H9 (cell line): ENCODE results near the gene RNF217. TPM values are rescaled to one million over a fixed set of nuclear protein-coding genes. Genes with fewer than 3 reads are reported as not detected.

Experiments
- DNase-seq: peaks from one replicate; pipeline ENCODE4 v3.0.0-alpha.2; 2017
- H2AFZ ChIP-seq: one replicate; pipeline ENCODE4 v1.6.1; 2013; ENCODE audit warnings: mild to moderate bottlenecking, low read length, control low read depth, moderate library complexity
- H2AK5ac ChIP-seq: 2 replicates; pipeline ENCODE4 v1.6.1; 2013; ENCODE audit warnings: low read length, control low read depth, mixed read lengths; ENCODE audit not compliant: insufficient read length
- H2BK120ac ChIP-seq: one replicate; pipeline ENCODE4 v1.6.1; 2013; ENCODE audit warnings: low read depth, mild to moderate bottlenecking, low read length, control low read depth, inconsistent platforms; ENCODE audit not compliant: poor library complexity, severe bottlenecking
- H2BK12ac ChIP-seq: 2 replicates; pipeline ENCODE4 v1.6.1; 2013; ENCODE audit warnings: low read length, control low read depth, mixed read lengths, low read depth; ENCODE audit not compliant: insufficient read length
- H2BK15ac ChIP-seq: 2 replicates; pipeline ENCODE4 v1.6.1; 2013; ENCODE audit warnings: low read depth, low read length, control low read depth
- H2BK20ac ChIP-seq: one replicate; pipeline ENCODE4 v1.6.1; 2013; ENCODE audit warnings: low read depth, mild to moderate bottlenecking, low read length, control low read depth, inconsistent platforms; ENCODE audit not compliant: poor library complexity, severe bottlenecking
- H2BK5ac ChIP-seq: 2 replicates; pipeline ENCODE4 v1.6.1; 2013; ENCODE audit warnings: low read length, control low read depth, mixed read lengths; ENCODE audit not compliant: insufficient read length
- H3K14ac ChIP-seq: 2 replicates; pipeline ENCODE4 v1.6.1; 2013; ENCODE audit warnings: low read length, control low read depth; ENCODE audit not compliant: insufficient read depth
- H3K18ac ChIP-seq: 2 replicates; pipeline ENCODE4 v1.6.1; 2013; ENCODE audit warnings: low read depth, mild to moderate bottlenecking, mixed read lengths, low read length, control low read depth; ENCODE audit not compliant: insufficient read length
- H3K23ac ChIP-seq: 2 replicates; pipeline ENCODE4 v1.6.1; 2013; ENCODE audit warnings: low read length, control low read depth, mixed read lengths, low read depth; ENCODE audit not compliant: insufficient read length
- H3K23me2 ChIP-seq: 2 replicates; pipeline ENCODE4 v1.6.1; 2013; ENCODE audit warnings: low read depth, mild to moderate bottlenecking, mixed read lengths, low read length, control low read depth; ENCODE audit not compliant: insufficient read length, poor library complexity, severe bottlenecking
- H3K27ac ChIP-seq: 2 replicates; pipeline ENCODE4 v1.5.1; 2013; ENCODE audit warnings: low read length, control low read depth, mixed read lengths, low read depth; ENCODE audit not compliant: insufficient read length
- H3K27me3 ChIP-seq: 2 replicates; pipeline ENCODE4 v1.6.1; 2013; ENCODE audit warnings: low read length, control low read depth, inconsistent platforms; ENCODE audit not compliant: insufficient read depth
- H3K4ac ChIP-seq: 2 replicates; pipeline ENCODE4 v1.6.1; 2013; ENCODE audit warnings: low read depth, mild to moderate bottlenecking, control low read depth, inconsistent platforms, low read length, moderate library complexity
- H3K4me1 ChIP-seq: 2 replicates; pipeline ENCODE4 v1.6.1; 2013; ENCODE audit warnings: low read length, control low read depth, inconsistent platforms; ENCODE audit not compliant: insufficient read depth
- H3K4me2 ChIP-seq: 2 replicates; pipeline ENCODE4 v1.6.1; 2013; ENCODE audit warnings: low read length, control low read depth, mixed read lengths; ENCODE audit not compliant: insufficient read length, insufficient read depth
- H3K56ac ChIP-seq: 2 replicates; pipeline ENCODE4 v1.6.1; 2013; ENCODE audit warnings: low read depth, mild to moderate bottlenecking, mixed read lengths, low read length, control low read depth; ENCODE audit not compliant: insufficient read length
- H3K79me1 ChIP-seq: 2 replicates; pipeline ENCODE4 v1.6.1; 2013; ENCODE audit warnings: low read depth, mild to moderate bottlenecking, moderate library complexity, low read length, control low read depth, inconsistent platforms; ENCODE audit not compliant: insufficient read depth, poor library complexity, severe bottlenecking
- H3K79me2 ChIP-seq: 2 replicates; pipeline ENCODE4 v1.6.1; 2013; ENCODE audit warnings: low read length, control low read depth, inconsistent platforms; ENCODE audit not compliant: insufficient read depth
- H3K9ac ChIP-seq: 2 replicates; pipeline ENCODE4 v1.6.1; 2013; ENCODE audit warnings: low read length, control low read depth, mixed read lengths; ENCODE audit not compliant: insufficient read length; ENCODE audit errors: extremely low read depth
- H3K9me3 ChIP-seq: one replicate; pipeline ENCODE4 v1.6.1; 2013; ENCODE audit warnings: low read depth, low read length, inconsistent platforms; ENCODE audit not compliant: control insufficient read depth
- H3T11ph ChIP-seq: one replicate; pipeline ENCODE4 v1.6.1; 2013; ENCODE audit warnings: mild to moderate bottlenecking, low read length, control low read depth, inconsistent platforms
- H4K20me1 ChIP-seq: one replicate; pipeline ENCODE4 v1.6.1; 2013; ENCODE audit not compliant: control insufficient read depth, insufficient read length, insufficient read depth
- H4K5ac ChIP-seq: 2 replicates; pipeline ENCODE4 v1.6.1; 2013; ENCODE audit warnings: low read depth, mild to moderate bottlenecking, mixed read lengths, low read length, control low read depth; ENCODE audit not compliant: insufficient read length
- H4K8ac ChIP-seq: replicated peaks from 2 replicates; pipeline ENCODE4 v1.6.1; 2013; ENCODE audit warnings: low read length, control low read depth, mixed read lengths, low read depth; ENCODE audit not compliant: insufficient read length
- H4K91ac ChIP-seq: 2 replicates; pipeline ENCODE4 v1.6.1; 2013; ENCODE audit warnings: low read depth, mild to moderate bottlenecking, moderate library complexity, mixed read lengths, low read length, control low read depth; ENCODE audit not compliant: insufficient read length
- H3K27ac Mint-ChIP-seq, 3 experiments: 2 replicates in 2 of 3; 3 replicates in 1 of 3; pipeline ENCODE4 v1.8.0; 2020 to 2021; ENCODE audit warnings: mixed read lengths in 3 of 3, mild to moderate bottlenecking in 1 of 3, moderate library complexity in 1 of 3
- H3K27me3 Mint-ChIP-seq: 2 replicates; pipeline ENCODE4 v1.8.0; 2021; ENCODE audit warnings: low read depth, mild to moderate bottlenecking, moderate library complexity, mixed read lengths
- H3K36me3 Mint-ChIP-seq, 3 experiments: 2 replicates in 2 of 3; 3 replicates in 1 of 3; pipeline ENCODE4 v1.8.0; 2020 to 2021; ENCODE audit warnings: low read depth in 3 of 3, mixed read lengths in 3 of 3; ENCODE audit not compliant: insufficient read depth in 1 of 3
- H3K4me1 Mint-ChIP-seq, 2 experiments: 2 replicates each; pipeline ENCODE4 v1.8.0; 2020; ENCODE audit warnings: mixed read lengths in 2 of 2
- H3K4me3 Mint-ChIP-seq, 2 experiments: 2 replicates in 1 of 2; 3 replicates in 1 of 2; pipeline ENCODE4 v1.8.0; 2020 to 2021; ENCODE audit warnings: mild to moderate bottlenecking in 2 of 2, mixed read lengths in 2 of 2, moderate library complexity in 1 of 2
- H3K9me3 Mint-ChIP-seq, 2 experiments: 2 replicates in 1 of 2; 3 replicates in 1 of 2; pipeline ENCODE4 v1.8.0; 2020; ENCODE audit warnings: mild to moderate bottlenecking in 2 of 2, mixed read lengths in 2 of 2, moderate library complexity in 1 of 2
- WGBS: extraction: QIAGEN DNeasy Blood & Tissue Kit; methylation state at CpG from one replicate; pipeline ENCODE4 v1.1.7; 2013; ENCODE audit warnings: missing lambda C conversion rate, low lambda C conversion rate, mixed read lengths; ENCODE audit not compliant: insufficient read length; ENCODE audit errors: extremely low coverage; 5-methylcytosine and 5-hydroxymethylcytosine counted together
- total RNA-seq: library from RNA; stranded (reverse); gene quantifications from 2 replicates; pipeline ENCODE4 v1.2.1, GENCODE V29; 2021
- TF ChIP-seq, protein P1 (sequence below): fragments of 200-600 bp; sonication (generic); conservative IDR thresholded peaks from 3 replicates; pipeline ENCODE4 v1.8.0; 2021; ENCODE audit warnings: antibody characterized with exemption, mild to moderate bottlenecking

The RNF217 gene
- total RNA-seq, 1 experiment from 2014 or later: 9.6 TPM

DNA sequence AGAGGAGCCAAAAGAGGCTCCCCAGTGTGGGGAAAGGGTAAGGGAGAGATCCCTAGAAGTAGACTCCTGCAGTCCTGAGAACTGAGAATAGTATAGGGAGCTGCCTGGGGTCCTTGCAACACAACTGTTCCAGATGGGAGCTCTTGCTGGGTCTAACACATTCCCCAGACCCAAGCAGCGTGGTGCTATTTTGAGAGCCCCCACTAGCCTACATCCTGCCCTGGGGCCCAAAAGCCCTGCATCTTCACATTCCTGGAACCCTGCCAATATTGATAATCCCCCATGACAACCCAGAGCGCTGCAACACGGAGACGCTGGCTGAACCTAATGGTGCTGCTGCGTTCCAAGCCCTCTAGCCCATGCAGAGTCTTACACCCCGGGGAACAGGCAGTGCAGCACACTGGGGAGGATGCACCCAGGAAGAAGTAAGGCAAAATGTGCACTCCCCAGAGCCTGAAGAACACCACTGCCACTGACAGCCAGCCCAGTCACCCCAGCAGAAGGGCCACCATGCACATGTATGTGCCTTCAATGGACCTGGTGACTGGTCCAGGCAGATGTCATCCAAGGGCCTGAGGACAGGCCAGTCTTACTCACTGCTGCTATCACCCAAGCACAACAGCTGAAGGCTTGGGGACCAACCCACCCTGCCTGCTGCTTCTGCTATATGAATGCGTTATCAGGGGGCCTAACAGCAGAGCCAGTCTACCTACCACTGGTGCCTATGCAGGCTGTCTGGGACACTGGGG is 7.0 kb upstream of the RNF217 start:
- Histone ChIP-seq H3K4me1 (no peaks in the 10 kb centered on the region), H3T11ph (no peak overlapping the region), H3K27ac (no peak overlapping the region), H3K79me1 (no peaks in the 10 kb centered on the region), H3K4ac (no peak overlapping the region), H4K8ac (no peak overlapping the region), H2AK5ac (no peak overlapping the region), H3K9ac (no peak overlapping the region), H3K14ac (no peak overlapping the region), H2BK15ac (no peak overlapping the region), H3K4me2 (no peak overlapping the region), H3K23ac (no peak overlapping the region), H3K27me3 (no peaks in the 10 kb centered on the region), H2AFZ (no peak overlapping the region), H2BK20ac (no peak overlapping the region), H4K91ac (no peak overlapping the region), H3K18ac (no peak overlapping the region), H2BK120ac (no peak overlapping the region), H2BK12ac (no peak overlapping the region), H2BK5ac (no peak overlapping the region), H3K56ac (no peak overlapping the region), H3K9me3 (no peaks in the 10 kb centered on the region), H3K23me2 (no peaks in the 10 kb centered on the region), H4K20me1 (no peaks in the 10 kb centered on the region), H3K79me2 (no peaks in the 10 kb centered on the region), H4K5ac (no peak overlapping the region)
- Mint-ChIP-seq H3K36me3 (no peaks in the 10 kb centered on the region), H3K9me3 (peaks cover 0 to 4% of the 10 kb centered on the region in 2 experiments; a peak in 1 of 5 replicates), H3K4me3 (no peak overlapping the region), H3K4me1 (peaks cover 2 to 5% of the 10 kb centered on the region in 2 experiments; a peak in 2 of 4 replicates), H3K27me3 (peaks cover 3% of the 10 kb centered on the region), H3K27ac (peak overlapping the region in 1 of 3 experiments; percentile 10; a peak in 1 of 7 replicates)
- WGBS: no CpG with 5 or more reads among the region's 7 CpGs
- no peak for DNase-seq
- TF ChIP-seq, protein P1, sequence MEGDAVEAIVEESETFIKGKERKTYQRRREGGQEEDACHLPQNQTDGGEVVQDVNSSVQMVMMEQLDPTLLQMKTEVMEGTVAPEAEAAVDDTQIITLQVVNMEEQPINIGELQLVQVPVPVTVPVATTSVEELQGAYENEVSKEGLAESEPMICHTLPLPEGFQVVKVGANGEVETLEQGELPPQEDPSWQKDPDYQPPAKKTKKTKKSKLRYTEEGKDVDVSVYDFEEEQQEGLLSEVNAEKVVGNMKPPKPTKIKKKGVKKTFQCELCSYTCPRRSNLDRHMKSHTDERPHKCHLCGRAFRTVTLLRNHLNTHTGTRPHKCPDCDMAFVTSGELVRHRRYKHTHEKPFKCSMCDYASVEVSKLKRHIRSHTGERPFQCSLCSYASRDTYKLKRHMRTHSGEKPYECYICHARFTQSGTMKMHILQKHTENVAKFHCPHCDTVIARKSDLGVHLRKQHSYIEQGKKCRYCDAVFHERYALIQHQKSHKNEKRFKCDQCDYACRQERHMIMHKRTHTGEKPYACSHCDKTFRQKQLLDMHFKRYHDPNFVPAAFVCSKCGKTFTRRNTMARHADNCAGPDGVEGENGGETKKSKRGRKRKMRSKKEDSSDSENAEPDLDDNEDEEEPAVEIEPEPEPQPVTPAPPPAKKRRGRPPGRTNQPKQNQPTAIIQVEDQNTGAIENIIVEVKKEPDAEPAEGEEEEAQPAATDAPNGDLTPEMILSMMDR: no peak
